K562 (cell line): Measurements from ENCODE around the gene SNRPF. TPM values are rescaled to one million over a fixed set of nuclear protein-coding genes. Genes with fewer than 3 reads are reported as not detected.

Source experiments
- ATAC-seq: fragments of 200-7000 bp; cut with Tn5 transposase; 3 replicates; pipeline ENCODE4 v1.9.1; 2020; ENCODE audit warnings: moderate library complexity
- BruUV-seq: library from RNA; stranded (reverse); fragments of 400-500 nt; replicated peaks from 2 replicates; lab custom pipeline; 2021; lab: Mats Ljungman, UMichigan
- CTCF ChIA-PET: fragments of 300-600 bp; formaldehyde crosslinking; extraction: SDS; loops from one replicate; lab custom pipeline; 2021; ENCODE audit warnings: low intra/inter-chr PET ratio; lab: Yijun Ruan, JAX
- POLR2A ChIA-PET: fragments of 300-600, 350-650 bp; sonication (Branson Sonifier 250); formaldehyde crosslinking; extraction: SDS; loops from one replicate; lab custom pipeline; 2021; ENCODE audit warnings: antibody characterized with exemption, inconsistent platforms; lab: Yijun Ruan, JAX
- DNase-seq, 4 experiments: peaks; one replicate each; pipeline versions ENCODE4 v3.0.0 to v3.0.0-alpha.2; 2011 to 2018; ENCODE audit warnings: low spot score in 3 of 4, mixed read lengths in 3 of 4; ENCODE audit errors: extremely low read depth in 1 of 4
- FAIRE-seq: peaks from 2 replicates; lab custom pipeline; 2011; peaks lifted over from hg19 to GRCh38; lab: Jason Lieb, UNC
- H2AFZ ChIP-seq: 2 replicates; pipeline ENCODE4 v1.6.0; 2011; ENCODE audit warnings: low read depth, low read length, control low read depth, inconsistent platforms
- H3K27ac ChIP-seq: fragments of 200-600 bp; 3 replicates; pipeline ENCODE4 v1.8.0; 2011; ENCODE audit warnings: low read depth, mild to moderate bottlenecking, control low read depth, inconsistent platforms, low read length, moderate library complexity, mixed read lengths; ENCODE audit errors: extremely low read depth
- H3K27me3 ChIP-seq, 2 experiments: fragments of 300-600 bp in 1 of 2; 2 replicates in 1 of 2; 3 replicates in 1 of 2; pipeline versions ENCODE4 v1.6.0 to v1.8.0; 2011; ENCODE audit warnings: inconsistent platforms in 2 of 2, low read length in 2 of 2, mild to moderate bottlenecking in 1 of 2, mixed read lengths in 1 of 2, moderate library complexity in 1 of 2; ENCODE audit not compliant: control insufficient read depth in 2 of 2, insufficient read depth in 2 of 2
- H3K36me3 ChIP-seq: fragments of 300-600 bp; 3 replicates; pipeline ENCODE4 v1.8.0; 2011; ENCODE audit warnings: mild to moderate bottlenecking, low read length, inconsistent platforms; ENCODE audit not compliant: control insufficient read depth, insufficient read depth
- H3K4me1 ChIP-seq, 2 experiments: fragments of 200-600 bp in 1 of 2; replicated peaks in 1 of 2; 2 replicates in 1 of 2; 3 replicates in 1 of 2; pipeline versions ENCODE4 v1.5.1 to v1.8.0; 2011; ENCODE audit warnings: inconsistent platforms in 2 of 2, low read length in 2 of 2, mild to moderate bottlenecking in 1 of 2, mixed read lengths in 1 of 2, moderate library complexity in 1 of 2; ENCODE audit not compliant: control insufficient read depth in 2 of 2, insufficient read depth in 2 of 2
- H3K4me2 ChIP-seq: 2 replicates; pipeline ENCODE4 v1.6.1; 2011; ENCODE audit warnings: low read length, control low read depth, inconsistent platforms, mixed read lengths; ENCODE audit not compliant: insufficient read depth
- H3K4me3 ChIP-seq: fragments of 200-600 bp; sonication (generic), shearing (Covaris generic); 2 replicates; pipeline ENCODE4 v1.5.1; 2016; ENCODE audit warnings: control low read depth, inconsistent platforms
- H3K79me2 ChIP-seq: fragments of 200-600 bp; 3 replicates; pipeline ENCODE4 v1.8.0; 2011; ENCODE audit warnings: low read length, inconsistent platforms; ENCODE audit not compliant: control insufficient read depth, insufficient read depth
- H3K9ac ChIP-seq, 2 experiments: 2 replicates each; pipeline versions ENCODE4 v1.6.0 to v1.6.1; 2011; ENCODE audit warnings: low read depth in 2 of 2, low read length in 2 of 2, control low read depth in 1 of 2, inconsistent platforms in 1 of 2, mild to moderate bottlenecking in 1 of 2, mixed read lengths in 1 of 2; ENCODE audit not compliant: insufficient read depth in 1 of 2
- H3K9me1 ChIP-seq: one replicate; pipeline ENCODE4 v1.6.0; 2011; ENCODE audit warnings: inconsistent platforms, mild to moderate bottlenecking, low read length, moderate library complexity; ENCODE audit not compliant: control insufficient read depth, insufficient read depth
- H3K9me3 ChIP-seq: replicated peaks from 2 replicates; pipeline ENCODE4 v1.5.1; 2011; ENCODE audit warnings: low read depth, low read length, inconsistent platforms; ENCODE audit not compliant: control insufficient read depth, insufficient read depth
- H4K20me1 ChIP-seq: replicated peaks from 2 replicates; pipeline ENCODE4 v1.6.1; 2011; ENCODE audit warnings: low read length, inconsistent platforms, mixed read lengths; ENCODE audit not compliant: control insufficient read depth, insufficient read depth
- ARID2 ChIP-seq: fragments of 450-650 bp; IDR thresholded peaks from 2 replicates; pipeline ENCODE4 v1.6.1; 2017; ENCODE audit warnings: antibody characterized with exemption, mild to moderate bottlenecking
- FIP1L1 ChIP-seq: fragments of 200-400 bp; formaldehyde crosslinking; IDR thresholded peaks from 2 replicates; pipeline ENCODE4 v1.6.1; 2018; ENCODE audit warnings: mild to moderate bottlenecking, low read depth, low read length; ENCODE audit not compliant: poor library complexity, severe bottlenecking
- FOXJ3 ChIP-seq: sonication (generic); formaldehyde crosslinking; IDR thresholded peaks from 2 replicates; pipeline ENCODE4 v1.4.0; 2020; ENCODE audit warnings: mild to moderate bottlenecking, missing genetic modification reagents
- MLX ChIP-seq, 2 experiments: fragments of 450-650 bp in 1 of 2; sonication (generic) in 1 of 2; formaldehyde crosslinking; conservative IDR thresholded peaks; 2 replicates each; pipeline versions ENCODE4 v1.4.0 to v1.8.1; 2020 to 2022; ENCODE audit warnings: mild to moderate bottlenecking in 1 of 2, missing genetic modification reagents in 1 of 2
- MYC ChIP-seq, 2 experiments: fragments of 250-450 bp in 1 of 2; sonication (Bioruptor Pico) in 1 of 2; IDR thresholded peaks; 2 replicates each; pipeline versions ENCODE4 v1.5.1 to v1.6.1; 2012 to 2021; ENCODE audit warnings: low read depth in 2 of 2, borderline replicate concordance in 1 of 2, improper control_type of control experiment in 1 of 2, low read length in 1 of 2, mild to moderate bottlenecking in 1 of 2, moderate library complexity in 1 of 2
- PCBP1 ChIP-seq: fragments of 200-400 bp; formaldehyde crosslinking; IDR thresholded peaks from 2 replicates; pipeline ENCODE4 v1.6.1; 2018; ENCODE audit warnings: mild to moderate bottlenecking, low read depth, low read length; ENCODE audit not compliant: poor library complexity, severe bottlenecking
- ZBTB12 ChIP-seq: fragments of 250-450 bp; sonication (Bioruptor Pico); IDR thresholded peaks from 2 replicates; pipeline ENCODE4 v1.4.0; 2020
- ZFP30 ChIP-seq: fragments of 250-450 bp; sonication (Bioruptor Pico); IDR thresholded peaks from 2 replicates; pipeline ENCODE4 v1.8.0; 2022; ENCODE audit warnings: moderate library complexity, mild to moderate bottlenecking, inconsistent platforms, borderline replicate concordance
- ZNF830 ChIP-seq: fragments of 250-450 bp; sonication (Bioruptor Pico); IDR thresholded peaks from 2 replicates; pipeline ENCODE4 v1.5.0; 2021; ENCODE audit warnings: mild to moderate bottlenecking
- ZZZ3 ChIP-seq: fragments of 450-650 bp; IDR thresholded peaks from 2 replicates; pipeline ENCODE4 v1.6.1; 2016; ENCODE audit warnings: antibody characterized with exemption, mild to moderate bottlenecking, moderate library complexity
- WGBS: fragments of 100-300 bp; shearing (Covaris generic); methylation state at CpG from one replicate; pipeline ENCODE4 v1.1.6; 2016; ENCODE audit warnings: low coverage, mixed read lengths; ENCODE audit not compliant: insufficient coverage; ENCODE audit errors: missing lambda C conversion rate; 5-methylcytosine and 5-hydroxymethylcytosine counted together
- in situ Hi-C: fragments of 300-500 bp; cut with MboI; formaldehyde crosslinking; loops from 4 replicates; pipeline ENCODE4 v1.15.0; 2018; ENCODE audit warnings: inconsistent platforms, mixed read lengths
- intact Hi-C: fragments of 100-400 bp; cut with micrococcal nuclease; formaldehyde crosslinking; loops from 2 replicates; pipeline ENCODE4 v1.14.2; 2022
- polyA plus RNA-seq, 8 experiments: library from polyadenylated mRNA; depleted of rRNA in 4 of 8; stranded (reverse) in 5 of 8; unstranded in 3 of 8; fragments of >200 nt; fragmentation: Nextera tagmentation in 2 of 8; fragmentation: Illumina TruSeq in 1 of 8; extraction: Ambion mirVana in 2 of 8; extraction: Trizol in 1 of 8; gene quantifications; 2 replicates each; pipeline versions ENCODE4 v1.2.1 to v1.2.3, GENCODE V29; 2011 to 2014; ENCODE audit warnings: inconsistent platforms in 1 of 8, missing spikeins in 1 of 8
- total RNA-seq, 7 experiments: library from RNA; depleted of rRNA in 6 of 7; stranded (reverse); fragments of >200 nt in 6 of 7; fragmentation: Illumina TruSeq in 2 of 7; extraction: Trizol in 2 of 7; gene quantifications; 2 replicates each; pipeline versions ENCODE4 v1.2.1 to v1.2.3, GENCODE V29; 2011 to 2021; ENCODE audit warnings: low replicate concordance in 1 of 7

The SNRPF gene
- total and polyA plus RNA-seq, 9 of the 15 experiments (the other 6 are each of a cell fraction or from before 2014, with no cell fraction given): 37.9 to 205 (median 93.6) TPM

- ATAC-seq (no peak), DNase-seq (no peak), FAIRE-seq (no peak)
- no peaks in the 10 kb centered on the region for H3K4me1 ChIP-seq
- no peak overlapping the region for H3K27ac ChIP-seq
- H3K79me2 ChIP-seq: no peaks in the 10 kb centered on the region
- WGBS: 0% methylated on average over 1 of the region's 1 CpG
- H2AFZ ChIP-seq: no peak overlapping the region
- CTCF ChIA-PET: no interaction called here
- H3K9me3 ChIP-seq: no peaks in the 10 kb centered on the region
- H3K36me3 ChIP-seq: no peaks in the 10 kb centered on the region
- BruUV-seq: no TSS peak
- peaks cover 0 to 9% of the 10 kb centered on the region in 2 experiments; a peak in 3 of 5 replicates for H3K27me3 ChIP-seq
- H3K9me1 ChIP-seq: no peaks in the 10 kb centered on the region
- no peak overlapping the region for H3K4me3 ChIP-seq
- H3K4me2 ChIP-seq: no peak overlapping the region
- no peak overlapping the region for H3K9ac ChIP-seq
- POLR2A ChIA-PET: no interaction called here
- H4K20me1 ChIP-seq: no peaks in the 10 kb centered on the region
- no peak for TF ChIP-seq FIP1L1
- intact Hi-C loops: no loop called here
- in situ Hi-C loops: no loop called here
Observed at GRCh38 chr12:95834572-95834971, 24.2 kb upstream of the SNRPF start.

- CTCF ChIA-PET: no interaction called here
- Histone ChIP-seq H3K27ac (no peak overlapping the region), H3K79me2 (no peaks in the 10 kb centered on the region), H3K4me3 (no peak overlapping the region), H3K27me3 (peaks cover 0 to 9% of the 10 kb centered on the region in 2 experiments; a peak in 3 of 5 replicates), H2AFZ (no peak overlapping the region), H3K9me1 (no peaks in the 10 kb centered on the region), H3K4me1 (no peaks in the 10 kb centered on the region), H3K4me2 (no peak overlapping the region), H3K36me3 (no peaks in the 10 kb centered on the region), H4K20me1 (no peaks in the 10 kb centered on the region), H3K9me3 (no peaks in the 10 kb centered on the region), H3K9ac (no peak overlapping the region)
- no TSS peak for BruUV-seq
- in situ Hi-C loops (no loop called here), intact Hi-C loops (no loop called here)
- FAIRE-seq (no peak), ATAC-seq (no peak), DNase-seq (no peak)
- WGBS: 0% methylated on average over 3 of the region's 3 CpGs
- POLR2A ChIA-PET: no interaction called here
- TF ChIP-seq ZNF830 (no peak), ZZZ3 (no peak), ARID2 (no peak), MYC (IDR thresholded peaks at IDR 0.05; ENCODE audit: low read depth, low read length) (no peak), MYC (CRISPR knock-in tag; IDR thresholded peaks at IDR 0.05; ENCODE audit: borderline replicate concordance, low read depth) (no peak), FOXJ3 (CRISPR knock-in tag) (no peak), MLX (CRISPR knock-in tag; conservative IDR thresholded peaks at IDR 0.05) (no peak), ZBTB12 (CRISPR knock-in tag) (no peak), ZFP30 (CRISPR knock-in tag) (no peak), PCBP1 (no peak)
Observed at GRCh38 chr12:95836185-95836609, 22.6 kb upstream of the SNRPF start.
